ENCODE measurements around the gene CEP128.

The CEP128 gene

DNA sequence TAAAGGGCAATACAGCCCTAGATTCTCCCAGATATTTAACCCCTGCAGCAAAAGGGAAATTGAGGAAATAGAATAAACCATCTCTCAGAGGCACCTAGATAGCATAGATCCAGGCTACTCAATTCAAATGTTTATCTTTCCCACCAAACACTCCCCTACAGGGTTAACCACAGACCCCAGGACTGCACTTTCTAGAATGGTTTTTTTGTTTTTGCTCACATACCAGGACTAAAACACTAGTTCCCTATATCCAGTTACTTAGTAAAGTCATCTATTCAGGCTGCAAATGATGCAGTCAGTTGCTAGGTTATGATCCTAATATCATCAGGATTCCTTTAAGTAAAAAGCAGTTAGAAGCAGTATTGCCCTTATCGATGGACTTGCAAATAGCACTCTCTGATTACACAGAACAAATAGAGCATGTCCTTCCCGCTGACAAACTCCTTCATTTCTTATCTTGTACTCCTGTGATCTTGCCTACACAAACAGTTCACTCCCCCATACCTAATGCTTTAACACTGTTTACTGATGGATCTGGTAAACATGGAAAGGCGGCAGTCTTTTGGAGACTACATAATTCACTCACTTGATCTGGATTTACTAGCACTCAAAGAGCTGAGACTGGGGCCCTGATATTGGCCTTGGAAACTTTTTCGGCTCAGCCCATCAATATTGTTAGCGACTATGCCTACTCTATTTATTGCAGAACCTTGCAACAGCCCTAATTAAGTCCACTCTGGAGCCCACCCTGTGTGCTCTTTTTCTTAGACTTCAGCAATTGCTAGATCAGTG lies 473.0 kb downstream of the CEP128 start:
- no peak for TF ChIP-seq SUZ12 (IDR thresholded peaks at IDR 0.05)
- no peak for TF ChIP-seq ZNF384 (IDR thresholded peaks at IDR 0.05)
- TF ChIP-seq ARNT (IDR thresholded peaks at IDR 0.05) = no peak
- CTCF ChIA-PET = no interaction called here
- no peak for DNase-seq (ENCODE audit: extremely low spot score)
- POLR2A ChIA-PET = no interaction called here

DNA sequence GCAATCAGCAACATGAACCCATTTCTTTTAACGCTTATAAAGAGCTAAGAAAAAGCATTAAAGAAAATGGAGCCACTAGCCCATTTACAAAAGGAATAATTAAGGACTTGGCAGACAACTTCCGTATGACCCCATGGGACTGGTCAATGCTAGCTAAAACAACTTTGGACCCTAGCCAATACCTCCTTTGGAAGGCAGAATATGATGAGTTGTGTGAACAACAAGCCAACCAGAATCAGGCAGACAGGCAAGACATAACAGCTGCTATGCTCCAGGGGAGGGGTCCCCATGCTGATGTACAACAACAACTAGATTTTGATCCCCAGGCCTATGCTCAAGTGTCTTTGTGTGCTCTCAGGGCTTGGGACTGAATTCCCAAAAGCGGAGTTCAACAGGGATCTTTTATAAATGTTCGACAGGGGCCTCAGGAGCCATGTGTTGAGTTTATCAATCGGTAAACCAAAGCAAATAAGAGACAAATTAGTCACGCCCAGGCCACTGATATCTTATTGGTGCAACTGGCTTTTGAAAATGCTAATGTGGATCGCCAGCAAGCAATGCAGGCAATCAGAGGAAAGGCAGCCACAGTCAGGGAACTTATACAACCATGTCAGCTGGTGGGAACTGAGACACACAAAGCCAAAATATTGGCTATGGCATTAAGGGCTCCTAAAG lies 475.9 kb downstream of the CEP128 start:
- POLR2A ChIA-PET = no interaction called here
- DNase-seq (ENCODE audit: extremely low spot score) = no peak
- no peak for TF ChIP-seq ARNT (IDR thresholded peaks at IDR 0.05)
- TF ChIP-seq ZNF384 (IDR thresholded peaks at IDR 0.05) = no peak
- no peak for TF ChIP-seq NFRKB (IDR thresholded peaks at IDR 0.05)
- TF ChIP-seq, protein P1, sequence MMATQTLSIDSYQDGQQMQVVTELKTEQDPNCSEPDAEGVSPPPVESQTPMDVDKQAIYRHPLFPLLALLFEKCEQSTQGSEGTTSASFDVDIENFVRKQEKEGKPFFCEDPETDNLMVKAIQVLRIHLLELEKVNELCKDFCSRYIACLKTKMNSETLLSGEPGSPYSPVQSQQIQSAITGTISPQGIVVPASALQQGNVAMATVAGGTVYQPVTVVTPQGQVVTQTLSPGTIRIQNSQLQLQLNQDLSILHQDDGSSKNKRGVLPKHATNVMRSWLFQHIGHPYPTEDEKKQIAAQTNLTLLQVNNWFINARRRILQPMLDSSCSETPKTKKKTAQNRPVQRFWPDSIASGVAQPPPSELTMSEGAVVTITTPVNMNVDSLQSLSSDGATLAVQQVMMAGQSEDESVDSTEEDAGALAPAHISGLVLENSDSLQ (IDR thresholded peaks at IDR 0.05) = no peak
- no peak for TF ChIP-seq L3MBTL2 (conservative IDR thresholded peaks at IDR 0.05)
- no peak for TF ChIP-seq SP1 (IDR thresholded peaks at IDR 0.05)
- TF ChIP-seq LEF1 (IDR thresholded peaks at IDR 0.05; ENCODE audit: borderline replicate concordance) = no peak
- TF ChIP-seq ELF4 (IDR thresholded peaks at IDR 0.05) = no peak
- no peak for TF ChIP-seq HDGF (IDR thresholded peaks at IDR 0.05; ENCODE audit: borderline replicate concordance)
- TF ChIP-seq FOXA1 (IDR thresholded peaks at IDR 0.05) = no peak
- TF ChIP-seq SUZ12 (IDR thresholded peaks at IDR 0.05) = no peak
- no peak for TF ChIP-seq FOXM1 (IDR thresholded peaks at IDR 0.05; ENCODE audit: borderline replicate concordance)
- TF ChIP-seq FOXK2 (IDR thresholded peaks at IDR 0.05) = no peak
- no peak for TF ChIP-seq TARDBP (IDR thresholded peaks at IDR 0.05)
- no peak for TF ChIP-seq BHLHE40 (IDR thresholded peaks at IDR 0.05; ENCODE audit: borderline replicate concordance)
- no peak for TF ChIP-seq CTBP1 (IDR thresholded peaks at IDR 0.05; ENCODE audit: borderline replicate concordance)
- CTCF ChIA-PET = no interaction called here

DNA sequence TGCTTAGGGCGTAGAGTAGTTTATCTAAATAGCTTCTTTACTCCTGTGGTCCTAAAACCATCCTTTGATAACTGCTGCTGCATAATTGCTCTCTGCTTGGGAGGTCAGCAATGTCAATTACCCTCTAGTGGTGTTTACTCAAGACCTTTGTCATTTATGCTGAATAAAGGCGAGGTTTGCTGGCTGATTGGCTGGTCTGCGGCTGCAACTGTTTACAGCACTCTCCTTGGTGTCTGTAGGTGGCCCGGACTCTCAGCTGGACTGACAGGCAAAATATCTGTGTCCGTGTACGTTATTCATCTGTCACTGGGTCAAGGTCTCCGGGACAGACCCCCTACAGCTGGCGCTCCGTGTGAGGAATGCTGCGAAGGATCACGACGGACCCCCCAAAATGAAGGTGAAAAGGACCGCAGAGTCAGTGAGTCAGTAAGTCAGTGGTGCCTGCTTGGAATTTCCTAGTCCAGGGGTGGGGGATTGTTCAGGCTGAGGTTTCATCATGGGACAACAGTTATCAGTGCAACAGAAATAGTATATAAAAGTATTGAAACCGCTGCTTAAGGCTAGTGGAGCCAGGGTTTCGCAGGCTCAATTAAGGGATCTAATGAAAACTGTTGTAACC lies 476.9 kb downstream of the CEP128 start:
- CTCF ChIA-PET = no interaction called here
- TF ChIP-seq ZNF384 (IDR thresholded peaks at IDR 0.05) (no peak), FOXM1 (IDR thresholded peaks at IDR 0.05; ENCODE audit: borderline replicate concordance) (no peak), BHLHE40 (IDR thresholded peaks at IDR 0.05; ENCODE audit: borderline replicate concordance) (no peak), LEF1 (IDR thresholded peaks at IDR 0.05; ENCODE audit: borderline replicate concordance) (no peak), L3MBTL2 (conservative IDR thresholded peaks at IDR 0.05) (no peak), ELF4 (IDR thresholded peaks at IDR 0.05) (no peak), NFRKB (IDR thresholded peaks at IDR 0.05) (no peak), ARNT (IDR thresholded peaks at IDR 0.05) (no peak), CTBP1 (IDR thresholded peaks at IDR 0.05; ENCODE audit: borderline replicate concordance) (no peak), SP1 (IDR thresholded peaks at IDR 0.05) (no peak), HDGF (IDR thresholded peaks at IDR 0.05; ENCODE audit: borderline replicate concordance) (no peak), FOXK2 (IDR thresholded peaks at IDR 0.05) (no peak), SUZ12 (IDR thresholded peaks at IDR 0.05) (no peak), FOXA1 (IDR thresholded peaks at IDR 0.05) (no peak)
- TF ChIP-seq, protein P1 (IDR thresholded peaks at IDR 0.05) = no peak
- POLR2A ChIA-PET = no interaction called here
- DNase-seq (ENCODE audit: extremely low spot score) = no peak

DNA sequence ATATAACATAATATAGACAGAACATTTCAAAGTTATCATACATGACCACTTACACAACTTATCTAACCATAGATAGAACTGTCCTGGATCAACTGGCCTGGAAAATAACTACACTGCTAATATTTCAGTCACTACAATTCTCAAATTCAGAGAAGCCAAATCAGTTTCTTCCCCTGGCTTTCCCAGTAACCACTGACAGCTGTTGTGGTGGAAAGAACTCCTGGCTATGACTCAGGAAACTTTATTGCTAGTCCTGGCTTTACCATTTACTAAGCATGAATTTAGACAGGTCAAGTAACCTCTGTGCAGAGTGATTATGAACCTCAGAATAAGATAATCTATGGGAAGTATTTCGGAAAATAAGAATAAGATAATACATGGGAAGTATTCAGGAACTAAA lies 485.3 kb downstream of the CEP128 start:
- ChIA-PET POLR2A (no interaction called here), CTCF (no interaction called here)
- no peak for DNase-seq (ENCODE audit: extremely low spot score)
- TF ChIP-seq NFRKB (IDR thresholded peaks at IDR 0.05) (no peak), CTBP1 (IDR thresholded peaks at IDR 0.05; ENCODE audit: borderline replicate concordance) (no peak), HDGF (IDR thresholded peaks at IDR 0.05; ENCODE audit: borderline replicate concordance) (no peak), BHLHE40 (IDR thresholded peaks at IDR 0.05; ENCODE audit: borderline replicate concordance) (no peak)

DNA sequence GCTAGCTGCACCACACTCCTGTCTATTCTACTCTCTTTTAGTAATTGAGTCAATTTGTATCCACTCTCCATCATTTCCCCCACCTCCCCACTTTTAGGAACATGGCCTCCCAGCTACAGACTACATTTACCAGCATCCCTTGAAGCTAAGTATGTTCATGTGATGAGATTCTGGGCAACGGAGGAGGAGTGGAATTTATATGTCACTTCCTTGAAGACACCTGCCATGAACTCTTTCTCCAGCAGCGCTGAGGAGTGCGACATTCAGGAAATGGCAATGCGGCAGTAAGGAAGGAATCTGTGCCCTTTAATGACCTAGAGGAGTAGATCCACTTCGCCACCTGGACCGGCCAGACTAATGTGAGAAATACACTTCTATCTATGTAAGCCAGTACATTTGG lies 486.5 kb downstream of the CEP128 start:
- DNase-seq (ENCODE audit: extremely low spot score) = no peak
- POLR2A ChIA-PET = no interaction called here
- CTCF ChIA-PET = no interaction called here
- no peak for TF ChIP-seq SP1 (IDR thresholded peaks at IDR 0.05)
- TF ChIP-seq SUZ12 (IDR thresholded peaks at IDR 0.05) = no peak
- TF ChIP-seq TARDBP (IDR thresholded peaks at IDR 0.05) = no peak
- TF ChIP-seq FOXA1 (IDR thresholded peaks at IDR 0.05) = no peak
- TF ChIP-seq, protein P1 (IDR thresholded peaks at IDR 0.05) = no peak
- TF ChIP-seq L3MBTL2 (conservative IDR thresholded peaks at IDR 0.05) = no peak
- TF ChIP-seq ELF4 (IDR thresholded peaks at IDR 0.05) = no peak
- TF ChIP-seq LEF1 (IDR thresholded peaks at IDR 0.05; ENCODE audit: borderline replicate concordance) = no peak
- TF ChIP-seq NFRKB (IDR thresholded peaks at IDR 0.05) = no peak
- no peak for TF ChIP-seq CTBP1 (IDR thresholded peaks at IDR 0.05; ENCODE audit: borderline replicate concordance)
- TF ChIP-seq ZNF384 (IDR thresholded peaks at IDR 0.05) = no peak
- TF ChIP-seq FOXM1 (IDR thresholded peaks at IDR 0.05; ENCODE audit: borderline replicate concordance) = no peak
- TF ChIP-seq ARNT (IDR thresholded peaks at IDR 0.05) = no peak
- TF ChIP-seq BHLHE40 (IDR thresholded peaks at IDR 0.05; ENCODE audit: borderline replicate concordance) = no peak
- no peak for TF ChIP-seq FOXK2 (IDR thresholded peaks at IDR 0.05)
- TF ChIP-seq HDGF (IDR thresholded peaks at IDR 0.05; ENCODE audit: borderline replicate concordance) = no peak

Data from HEK293T (cell line).